Measurements from ENCODE around the gene PFKM. TPM values are rescaled to one million over a fixed set of nuclear protein-coding genes. Genes with fewer than 3 reads are reported as not detected.

The PFKM gene
- total RNA-seq, 1 experiment from 2014 or later: 92.4 TPM

DNA sequence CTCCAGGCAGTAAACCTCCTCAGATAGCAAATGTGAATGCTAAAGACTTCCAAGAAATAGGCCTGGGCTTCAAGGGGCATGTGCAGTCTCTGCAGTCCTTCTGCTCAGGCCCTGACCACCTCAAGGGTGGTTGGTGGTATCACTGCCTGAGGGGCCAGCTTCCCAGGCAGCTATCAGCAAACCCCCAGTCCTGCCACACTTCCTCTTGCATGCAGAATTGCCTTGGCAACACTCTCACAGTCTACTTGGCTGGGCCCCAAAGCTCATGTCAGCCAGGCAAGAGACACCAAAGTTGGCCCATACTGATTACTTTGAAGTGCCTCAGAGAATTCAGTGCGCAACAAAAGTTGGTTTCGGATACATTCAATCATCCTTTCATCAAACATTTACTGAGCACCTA lies 41.6 kb downstream of the PFKM start:
- Histone ChIP-seq H2AK5ac (ENCODE audit: insufficient read length, low read length) (no peak overlapping the region), H3K4me2 (ENCODE audit: insufficient read depth, insufficient read length, low read length) (no peak overlapping the region), H3K9ac (ENCODE audit: extremely low read depth, insufficient read length, low read length) (no peak overlapping the region), H2BK5ac (ENCODE audit: insufficient read length, low read length) (no peak overlapping the region), H3K79me1 (ENCODE audit: insufficient read depth, low read depth, low read length, poor library complexity, severe bottlenecking) (no peaks in the 10 kb centered on the region), H4K5ac (ENCODE audit: insufficient read length, low read depth, low read length) (no peak overlapping the region), H3K23me2 (ENCODE audit: insufficient read length, low read depth, low read length, poor library complexity, severe bottlenecking) (no peaks in the 10 kb centered on the region), H3K23ac (ENCODE audit: insufficient read length, low read depth, low read length) (no peak overlapping the region), H3K56ac (ENCODE audit: insufficient read length, low read depth, low read length) (no peak overlapping the region), H3K18ac (ENCODE audit: insufficient read length, low read depth, low read length) (no peak overlapping the region), H3K9me3 (ENCODE audit: control insufficient read depth, low read depth, low read length) (no peaks in the 10 kb centered on the region), H2BK20ac (ENCODE audit: low read depth, low read length, poor library complexity, severe bottlenecking) (no peak overlapping the region), H2BK120ac (ENCODE audit: low read depth, low read length, poor library complexity, severe bottlenecking) (no peak overlapping the region), H3K4ac (ENCODE audit: low read depth, low read length) (no peak overlapping the region), H2AFZ (ENCODE audit: low read length) (no peak overlapping the region), H2BK15ac (ENCODE audit: low read depth, low read length) (no peak overlapping the region), H4K91ac (ENCODE audit: insufficient read length, low read depth, low read length) (no peak overlapping the region), H4K20me1 (ENCODE audit: control insufficient read depth, insufficient read depth, insufficient read length) (no peaks in the 10 kb centered on the region), H3K14ac (ENCODE audit: insufficient read depth, low read length) (no peak overlapping the region), H4K8ac (replicated peaks; ENCODE audit: insufficient read length, low read depth, low read length) (no peak overlapping the region), H3K27ac (ENCODE audit: insufficient read length, low read depth, low read length) (no peak overlapping the region), H3K4me1 (ENCODE audit: insufficient read depth, low read length) (no peaks in the 10 kb centered on the region; the same call in 1 of the 2 replicates), H3K27me3 (ENCODE audit: insufficient read depth, low read length) (no peaks in the 10 kb centered on the region), H3K79me2 (ENCODE audit: insufficient read depth, low read length) (no peaks in the 10 kb centered on the region), H2BK12ac (ENCODE audit: insufficient read length, low read depth, low read length) (no peak overlapping the region), H3T11ph (ENCODE audit: low read length) (no peak overlapping the region)
- no peak overlapping the region for H3K4me3 Mint-ChIP-seq
- H3K27me3 Mint-ChIP-seq (ENCODE audit: low read depth): peaks cover 11% of the 10 kb centered on the region
- WGBS (ENCODE audit: extremely low coverage, insufficient read length, low lambda C conversion rate): no CpG with 5 or more reads among the region's 2 CpGs
- no peak overlapping the region for H3K27ac Mint-ChIP-seq
- no peaks in the 10 kb centered on the region for H3K9me3 Mint-ChIP-seq
- H3K4me1 Mint-ChIP-seq: peaks cover 10 to 15% of the 10 kb centered on the region in 2 experiments
- TF ChIP-seq, protein P1, sequence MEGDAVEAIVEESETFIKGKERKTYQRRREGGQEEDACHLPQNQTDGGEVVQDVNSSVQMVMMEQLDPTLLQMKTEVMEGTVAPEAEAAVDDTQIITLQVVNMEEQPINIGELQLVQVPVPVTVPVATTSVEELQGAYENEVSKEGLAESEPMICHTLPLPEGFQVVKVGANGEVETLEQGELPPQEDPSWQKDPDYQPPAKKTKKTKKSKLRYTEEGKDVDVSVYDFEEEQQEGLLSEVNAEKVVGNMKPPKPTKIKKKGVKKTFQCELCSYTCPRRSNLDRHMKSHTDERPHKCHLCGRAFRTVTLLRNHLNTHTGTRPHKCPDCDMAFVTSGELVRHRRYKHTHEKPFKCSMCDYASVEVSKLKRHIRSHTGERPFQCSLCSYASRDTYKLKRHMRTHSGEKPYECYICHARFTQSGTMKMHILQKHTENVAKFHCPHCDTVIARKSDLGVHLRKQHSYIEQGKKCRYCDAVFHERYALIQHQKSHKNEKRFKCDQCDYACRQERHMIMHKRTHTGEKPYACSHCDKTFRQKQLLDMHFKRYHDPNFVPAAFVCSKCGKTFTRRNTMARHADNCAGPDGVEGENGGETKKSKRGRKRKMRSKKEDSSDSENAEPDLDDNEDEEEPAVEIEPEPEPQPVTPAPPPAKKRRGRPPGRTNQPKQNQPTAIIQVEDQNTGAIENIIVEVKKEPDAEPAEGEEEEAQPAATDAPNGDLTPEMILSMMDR (conservative IDR thresholded peaks at IDR 0.05): no peak
- no peaks in the 10 kb centered on the region for H3K36me3 Mint-ChIP-seq (ENCODE audit: insufficient read depth in 1 of 3, low read depth in 3 of 3)
- DNase-seq: no peak
